Measurements from ENCODE around the gene MBOAT7.
"Not testable (repeated sequence)": the region's sequence is repeated elsewhere in the genome, so short reads cannot be mapped to it uniquely, and the experiment has no call there.

Gene MBOAT7

DNA sequence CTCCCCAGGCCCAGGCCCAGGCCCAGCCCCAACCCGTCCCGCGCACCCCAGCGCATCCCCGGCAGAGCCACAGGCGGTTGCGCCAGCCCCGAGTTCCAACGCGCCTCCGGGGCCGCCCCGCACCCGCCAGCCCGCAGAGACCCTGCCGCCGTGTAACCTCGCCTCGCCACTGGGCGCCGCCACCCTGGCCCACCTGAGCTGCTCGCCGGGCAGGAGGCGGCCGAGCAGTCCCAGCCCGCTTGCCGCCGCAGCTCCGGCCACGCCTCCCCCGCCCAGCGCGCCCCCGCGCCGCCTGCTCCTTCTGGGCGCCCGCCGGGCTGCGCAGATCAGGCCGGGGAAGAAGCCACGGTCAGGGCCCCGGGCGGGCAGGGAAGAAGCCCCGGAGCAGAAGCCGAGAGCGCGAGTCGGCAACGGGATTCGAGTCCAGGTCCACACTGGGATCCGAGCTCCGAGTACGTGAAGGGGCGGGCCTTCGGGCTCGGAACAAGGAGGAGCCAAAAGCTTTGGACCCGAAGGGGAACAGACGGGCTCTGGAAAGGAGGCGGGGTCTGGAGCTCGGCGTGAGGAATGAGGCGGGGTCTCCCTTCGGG is at the start of gene MBOAT7:
Gene MBOAT7, minus strand, starts transcription at position 436 of the 590 bp plus-strand sequence. CDS start 1,072 bp downstream, outside the sequence.
- DNase-seq (ENCODE audit: low read depth, low spot score) = no peak

- no peak for DNase-seq (ENCODE audit: low read depth, low spot score)
These were observed 44.6 kb upstream of the MBOAT7 start for GRCh38 chr19:54233941-54234340.

DNA sequence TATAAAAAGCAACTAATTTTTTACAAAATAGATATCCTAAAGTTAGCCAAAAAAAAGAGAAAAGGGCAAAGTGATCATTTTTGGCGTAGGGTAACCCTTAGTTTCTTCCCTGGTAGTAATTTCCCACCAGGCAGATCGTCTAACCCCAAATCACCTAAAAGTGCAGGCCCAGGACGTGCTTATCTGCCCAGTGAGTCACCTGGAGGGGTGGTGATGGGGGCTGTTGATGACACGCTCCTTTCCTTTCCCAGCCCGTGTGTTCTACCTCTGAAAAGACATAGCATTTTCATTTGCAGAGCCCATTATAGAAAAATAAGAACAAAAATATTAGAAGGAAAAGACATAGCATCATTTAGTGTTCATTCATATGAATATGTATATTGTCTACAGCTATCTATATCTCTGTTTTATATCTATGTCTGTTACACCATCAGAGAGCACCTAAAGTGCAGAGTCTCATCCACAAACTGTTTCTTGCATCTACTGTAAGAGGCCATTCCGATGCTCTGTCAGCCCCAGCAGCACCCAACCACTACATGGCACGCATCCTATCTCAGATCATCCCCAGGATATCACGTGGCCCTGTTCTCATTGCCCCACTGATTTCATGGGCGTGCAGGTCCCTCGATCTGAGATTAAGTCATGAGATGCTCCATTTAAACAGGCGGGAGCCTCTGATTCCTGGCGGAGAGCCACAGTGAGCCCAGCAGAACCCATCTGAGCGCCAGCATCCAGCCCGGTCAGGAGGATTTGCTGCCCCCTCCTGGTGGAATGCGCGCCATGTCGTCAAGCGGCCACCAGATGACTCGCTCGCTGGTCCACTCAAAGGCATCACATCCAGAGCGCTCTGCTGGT is 41.9 kb upstream of the MBOAT7 start:
- no peak for DNase-seq (ENCODE audit: low read depth, low spot score)

- DNase-seq (ENCODE audit: low read depth, low spot score) = no peak
These were observed 40.7 kb upstream of the MBOAT7 start for GRCh38 chr19:54230031-54230430.

- DNase-seq (ENCODE audit: low read depth, low spot score) = no peak
These were observed 39.8 kb upstream of the MBOAT7 start for GRCh38 chr19:54229146-54229545.

GRCh38 chr19:54224619-54225018 is 35.2 kb upstream of the MBOAT7 start:
- DNase-seq (ENCODE audit: low read depth, low spot score) = not testable (repeated sequence)

DNA sequence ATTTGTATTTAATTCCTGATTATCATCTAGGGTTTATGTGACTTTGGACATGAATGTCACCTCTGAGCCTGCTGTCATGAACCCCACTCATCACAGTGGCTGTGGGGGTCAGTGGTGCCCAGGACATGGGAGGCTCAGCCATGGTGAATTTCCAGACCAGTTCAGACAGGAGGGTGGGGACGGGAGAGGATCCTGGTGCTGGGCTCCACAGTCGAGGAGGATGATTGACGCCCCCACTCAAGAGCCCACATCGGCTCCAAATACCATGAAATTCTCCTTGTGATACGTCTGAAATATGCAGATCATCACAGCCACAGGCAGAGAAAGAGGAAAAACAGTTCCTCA is 34.5 kb upstream of the MBOAT7 start:
- DNase-seq (ENCODE audit: low read depth, low spot score) = not testable (repeated sequence)

DNA sequence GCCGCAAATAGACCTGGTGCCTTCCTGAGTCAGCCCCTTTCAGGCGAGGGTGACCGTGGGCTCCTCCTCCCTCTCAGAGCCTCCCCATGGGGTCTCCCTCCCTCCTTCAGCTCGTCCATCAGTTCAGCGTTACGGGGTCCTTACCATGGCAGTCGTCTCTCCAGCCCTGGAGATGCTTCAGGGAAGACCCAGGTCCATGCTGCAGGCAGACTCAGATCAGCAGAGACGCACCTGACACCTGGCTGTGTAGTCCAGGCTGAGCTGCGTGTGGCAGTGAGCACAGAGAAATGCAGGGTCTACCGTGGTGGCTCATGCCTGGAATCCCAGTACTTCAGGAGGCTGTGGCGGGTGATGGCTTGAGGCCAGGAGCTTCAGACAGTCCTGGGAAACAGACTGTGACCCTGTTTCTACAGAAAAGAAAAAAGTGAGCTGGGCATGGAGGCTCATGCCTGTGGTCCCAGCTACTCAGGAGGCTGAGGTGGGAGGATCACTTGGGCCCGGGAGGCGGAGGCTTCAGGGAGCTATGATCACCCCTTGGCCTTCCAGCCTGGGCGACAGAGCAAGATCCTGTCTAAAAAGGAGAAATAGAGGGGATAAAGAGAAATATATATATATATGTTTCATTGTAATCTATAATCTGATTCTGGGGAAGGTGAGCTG is 34.0 kb upstream of the MBOAT7 start:
- not testable (repeated sequence) for DNase-seq (ENCODE audit: low read depth, low spot score)

DNA sequence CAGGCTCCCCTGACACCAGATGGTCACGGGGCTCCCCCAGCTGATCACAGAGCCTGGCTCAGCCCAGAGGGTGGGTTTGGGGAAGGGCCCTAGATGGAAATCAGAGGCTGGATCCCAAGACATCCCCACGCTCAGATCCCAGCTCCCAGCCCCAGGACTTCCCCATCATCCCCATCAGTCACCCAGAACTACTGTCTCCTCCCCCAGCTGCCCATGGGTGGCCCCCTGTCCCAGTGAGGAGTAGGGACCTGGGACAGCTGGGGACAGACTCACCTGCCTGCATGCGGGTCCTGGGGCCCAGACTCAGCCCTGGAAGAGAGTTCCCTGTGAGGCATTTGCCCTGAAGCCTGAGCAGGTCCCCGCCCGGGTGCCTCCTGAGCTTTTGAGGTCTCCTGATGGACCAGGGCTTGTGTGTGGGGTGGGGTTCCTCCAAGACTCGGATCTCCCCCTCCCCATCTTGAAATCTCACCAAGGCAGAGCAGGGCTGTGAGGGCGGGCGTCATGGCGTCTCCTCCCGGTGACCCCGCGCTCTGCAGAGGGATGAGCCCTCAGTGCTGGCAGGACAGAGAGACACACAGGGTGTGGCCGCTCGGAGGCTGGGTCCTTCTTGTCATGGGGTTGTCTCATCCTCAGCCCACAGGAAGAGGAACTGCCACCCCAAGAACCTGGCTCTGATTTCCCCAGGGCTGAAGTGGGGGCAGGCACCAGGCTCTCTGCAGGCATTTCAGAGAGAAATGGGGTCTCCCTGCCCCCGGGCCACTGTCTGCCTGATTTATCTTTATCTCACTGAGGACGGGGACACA is 33.3 kb upstream of the MBOAT7 start, which contains the start of gene LILRB3:
Gene LILRB3, minus strand, starts transcription at position 534 of the 803 bp plus-strand sequence. Its CDS starts 31 bp downstream, at position 503.
- DNase-seq (ENCODE audit: low read depth, low spot score) = not testable (repeated sequence)

- DNase-seq (ENCODE audit: low read depth, low spot score) = not testable (repeated sequence)
These were observed 32.6 kb upstream of the MBOAT7 start for GRCh38 chr19:54221947-54222346.

DNA sequence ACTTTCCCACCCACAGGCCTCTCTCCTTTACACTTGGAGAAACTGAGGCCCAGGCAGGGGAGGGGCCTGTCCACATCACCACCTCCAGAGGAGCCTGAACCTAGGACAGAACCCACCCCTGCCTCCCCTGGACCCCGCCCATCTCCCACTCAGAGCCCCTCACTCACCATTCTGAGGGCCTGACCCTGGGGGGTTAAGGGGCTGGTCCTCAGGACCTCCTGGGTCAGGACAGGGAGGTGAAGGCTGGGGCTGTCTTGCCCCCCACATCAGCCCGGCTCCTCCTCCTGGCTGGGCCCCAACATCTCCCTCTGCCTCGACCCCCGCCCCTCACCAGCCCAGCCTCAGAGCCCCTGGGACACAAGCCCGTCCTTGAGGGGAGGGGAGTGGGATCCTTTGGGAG is 30.3 kb upstream of the MBOAT7 start:
- DNase-seq (ENCODE audit: low read depth, low spot score) = not testable (repeated sequence)

GRCh38 chr19:54218960-54219661 is 29.7 kb upstream of the MBOAT7 start:
- no peak for DNase-seq (ENCODE audit: low read depth, low spot score)

DNA sequence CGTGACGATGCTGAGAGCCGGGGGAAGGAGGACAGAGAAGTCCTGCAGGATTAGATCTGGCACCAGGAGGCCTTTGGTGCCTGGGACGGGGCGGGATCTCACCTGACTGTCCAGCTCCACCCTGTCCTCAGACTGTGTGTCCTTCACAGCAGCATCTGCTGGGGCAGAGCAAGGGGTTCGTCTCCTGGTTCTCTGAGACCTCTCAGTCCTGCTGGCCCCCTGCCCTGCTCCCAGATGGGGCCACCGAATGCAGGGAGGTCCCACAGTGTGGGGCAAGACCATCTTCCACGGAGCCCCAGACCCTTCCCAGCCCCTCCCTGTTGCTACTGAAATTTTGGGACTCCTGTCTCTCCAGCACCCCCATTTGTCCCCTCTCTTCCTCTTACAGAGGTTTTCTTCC is 28.9 kb upstream of the MBOAT7 start:
- no peak for DNase-seq (ENCODE audit: low read depth, low spot score)

DNA sequence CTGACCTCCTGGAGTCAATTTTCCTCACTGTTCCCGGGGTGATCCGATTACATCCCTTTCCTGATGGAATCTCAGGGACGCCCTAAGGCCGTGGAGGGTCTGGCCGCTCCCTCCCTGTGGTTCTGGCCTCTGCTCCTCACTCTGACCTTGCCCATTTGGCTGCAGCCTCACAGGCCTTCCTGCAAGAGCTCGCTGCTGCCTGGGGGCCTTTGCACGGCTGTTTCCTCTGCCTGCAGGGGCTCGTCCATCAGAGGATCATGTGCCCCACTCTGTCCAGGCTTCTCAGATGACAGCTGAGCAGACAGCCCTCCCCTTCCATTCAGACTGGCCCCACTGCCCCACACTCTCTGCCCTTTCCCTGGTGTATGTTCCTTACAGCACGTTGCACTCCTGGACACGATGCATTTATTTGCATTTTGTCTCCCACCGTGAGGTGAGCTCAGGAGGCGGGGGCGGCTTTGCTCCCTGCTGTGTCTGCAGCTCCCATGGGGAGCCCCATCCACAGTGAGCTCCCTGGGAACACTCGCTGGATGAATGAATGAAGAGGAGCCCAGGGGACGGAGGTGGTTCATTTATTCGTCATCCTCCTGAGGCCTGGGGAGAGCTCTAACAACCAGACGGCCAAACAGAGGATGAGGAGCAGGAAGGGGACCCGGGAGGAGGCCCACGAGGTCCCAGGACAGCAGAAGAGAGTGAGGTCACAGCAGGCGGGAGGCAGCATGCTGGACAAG is 28.3 kb upstream of the MBOAT7 start:
- not testable (repeated sequence) for DNase-seq (ENCODE audit: low read depth, low spot score)

GRCh38 chr19:54216869-54217268 is 27.5 kb upstream of the MBOAT7 start:
- no peak for DNase-seq (ENCODE audit: low read depth, low spot score)

DNA sequence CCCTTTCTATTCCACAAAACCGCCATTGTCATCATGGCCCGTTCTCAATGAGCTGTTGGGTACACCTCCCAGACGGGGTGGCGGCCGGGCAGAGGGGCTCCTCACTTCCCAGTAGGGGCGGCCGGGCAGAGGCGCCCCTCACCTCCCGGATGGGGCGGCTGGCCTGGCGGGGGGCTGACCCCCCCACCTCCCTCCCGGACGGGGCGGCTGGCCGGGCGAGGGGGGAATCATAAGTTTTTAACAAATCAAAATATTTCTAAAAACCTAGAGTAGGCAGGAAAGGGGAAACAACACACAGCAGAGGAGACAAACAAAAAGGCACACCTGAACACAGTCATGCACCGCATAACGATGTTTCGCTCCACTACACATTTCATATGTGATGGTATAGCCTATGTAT is 25.4 kb upstream of the MBOAT7 start:
- DNase-seq (ENCODE audit: low read depth, low spot score) = not testable (repeated sequence)

GRCh38 chr19:54214217-54214616 is 24.8 kb upstream of the MBOAT7 start:
- DNase-seq (ENCODE audit: low read depth, low spot score) = not testable (repeated sequence)

- DNase-seq (ENCODE audit: low read depth, low spot score) = no peak
These were observed 21.9 kb upstream of the MBOAT7 start for GRCh38 chr19:54211235-54211634.

GRCh38 chr19:54209811-54210494 is 20.6 kb upstream of the MBOAT7 start:
- DNase-seq (ENCODE audit: low read depth, low spot score) = no peak
